IMR-90 (cell line): ENCODE measurements around the gene APIP. TPM values are rescaled to one million over a fixed set of nuclear protein-coding genes. Genes with fewer than 3 reads are reported as not detected.

Experiments
- ATAC-seq: fragments of 200-7000 bp; cut with Tn5 transposase; 2 replicates; pipeline ENCODE4 v1.9.1; 2020; ENCODE audit warnings: low read depth, mild to moderate bottlenecking, moderate library complexity
- BruUV-seq: library from RNA; stranded (reverse); fragments of 400-500 nt; replicated peaks from 2 replicates; lab custom pipeline; 2021; lab: Mats Ljungman, UMichigan
- CTCF ChIA-PET: fragments of 300-600 bp; formaldehyde crosslinking; extraction: SDS; loops from one replicate; lab custom pipeline; 2021; ENCODE audit warnings: antibody characterized with exemption; lab: Yijun Ruan, JAX
- POLR2A ChIA-PET: fragments of 300-600 bp; sonication (Branson Sonifier 250); formaldehyde crosslinking; loops from one replicate; lab custom pipeline; 2022; ENCODE audit warnings: antibody characterized with exemption; ENCODE audit not compliant: unreplicated experiment; lab: Charles Lee
- DNase-seq: peaks from one replicate; pipeline ENCODE4 v3.0.0; 2013
- H2AFZ ChIP-seq: replicated peaks from 2 replicates; pipeline ENCODE3; 2013; ENCODE audit warnings: low read length, mild to moderate bottlenecking; ENCODE audit not compliant: poor library complexity
- H2AK5ac ChIP-seq: 2 replicates; pipeline ENCODE4 v1.6.1; 2013; ENCODE audit warnings: low read depth, low read length, inconsistent platforms
- H2AK9ac ChIP-seq: replicated peaks from 2 replicates; pipeline ENCODE3; 2013; ENCODE audit warnings: mild to moderate bottlenecking, low read depth, low read length, moderate library complexity; ENCODE audit not compliant: poor library complexity
- H2BK120ac ChIP-seq: 2 replicates; pipeline ENCODE4 v1.6.1; 2013; ENCODE audit warnings: low read depth, low read length, inconsistent platforms
- H2BK15ac ChIP-seq: 3 replicates; pipeline ENCODE4 v1.6.1; 2013; ENCODE audit warnings: low read depth, low read length, inconsistent platforms
- H2BK20ac ChIP-seq: 2 replicates; pipeline ENCODE4 v1.6.1; 2013; ENCODE audit warnings: low read depth, mild to moderate bottlenecking, inconsistent platforms, low read length, moderate library complexity
- H2BK5ac ChIP-seq: 2 replicates; pipeline ENCODE4 v1.6.1; 2013; ENCODE audit warnings: mild to moderate bottlenecking, low read depth, low read length, inconsistent platforms; ENCODE audit not compliant: poor library complexity, severe bottlenecking
- H3K14ac ChIP-seq: replicated peaks from 2 replicates; pipeline ENCODE4 v1.6.1; 2013; ENCODE audit warnings: low read depth, low read length, inconsistent platforms
- H3K18ac ChIP-seq: 2 replicates; pipeline ENCODE4 v1.6.1; 2013; ENCODE audit warnings: low read depth, low read length, control low read depth
- H3K23ac ChIP-seq: 2 replicates; pipeline ENCODE4 v1.6.1; 2013; ENCODE audit warnings: low read depth, low read length, inconsistent platforms
- H3K27ac ChIP-seq: 2 replicates; pipeline ENCODE4 v1.5.1; 2013; ENCODE audit warnings: mild to moderate bottlenecking, control low read depth, low read length; ENCODE audit not compliant: insufficient read depth
- H3K27me3 ChIP-seq: 2 replicates; pipeline ENCODE4 v1.6.1; 2013; ENCODE audit warnings: low read length; ENCODE audit not compliant: control insufficient read depth, insufficient read depth
- H3K36me3 ChIP-seq: 2 replicates; pipeline ENCODE4 v1.6.1; 2013; ENCODE audit warnings: low read length, mixed read lengths; ENCODE audit not compliant: control insufficient read depth, insufficient read depth
- H3K4ac ChIP-seq: 2 replicates; pipeline ENCODE4 v1.6.1; 2013; ENCODE audit warnings: low read depth, low read length, inconsistent platforms
- H3K4me1 ChIP-seq: 2 replicates; pipeline ENCODE4 v1.6.1; 2013; ENCODE audit warnings: low read length, mixed read lengths; ENCODE audit not compliant: control insufficient read depth, insufficient read depth
- H3K4me2 ChIP-seq: 2 replicates; pipeline ENCODE4 v1.6.1; 2013; ENCODE audit warnings: low read depth, mild to moderate bottlenecking, control low read depth, low read length, moderate library complexity
- H3K4me3 ChIP-seq: 2 replicates; pipeline ENCODE4 v1.5.1; 2013; ENCODE audit warnings: low read depth, mild to moderate bottlenecking, control low read depth, low read length, moderate library complexity; ENCODE audit not compliant: insufficient read depth
- H3K56ac ChIP-seq: 2 replicates; pipeline ENCODE4 v1.6.1; 2013; ENCODE audit warnings: low read length, inconsistent platforms; ENCODE audit not compliant: insufficient read depth; ENCODE audit errors: extremely low read depth
- H3K79me1 ChIP-seq, 2 experiments: 2 replicates each; pipeline ENCODE4 v1.6.1; 2013; ENCODE audit warnings: low read length in 2 of 2, inconsistent platforms in 1 of 2, low read depth in 1 of 2
- H3K9ac ChIP-seq: 2 replicates; pipeline ENCODE4 v1.6.1; 2013; ENCODE audit warnings: low read depth, low read length, control low read depth
- H3K9me1 ChIP-seq: 2 replicates; pipeline ENCODE4 v1.6.1; 2013; ENCODE audit warnings: low read length, inconsistent platforms; ENCODE audit not compliant: insufficient read depth
- H3K9me3 ChIP-seq: 2 replicates; pipeline ENCODE4 v1.6.1; 2013; ENCODE audit warnings: low read length; ENCODE audit not compliant: control insufficient read depth, insufficient read depth
- H4K20me1 ChIP-seq: 2 replicates; pipeline ENCODE4 v1.6.1; 2013; ENCODE audit warnings: low read length, inconsistent platforms; ENCODE audit not compliant: insufficient read depth
- H4K5ac ChIP-seq: 2 replicates; pipeline ENCODE4 v1.6.1; 2013; ENCODE audit warnings: mild to moderate bottlenecking, low read depth, low read length, control low read depth
- H4K8ac ChIP-seq, 2 experiments: 2 replicates each; pipeline ENCODE4 v1.6.1; 2013; ENCODE audit warnings: low read depth in 2 of 2, low read length in 2 of 2, control low read depth in 1 of 2, inconsistent platforms in 1 of 2
- H4K91ac ChIP-seq: 2 replicates; pipeline ENCODE4 v1.6.1; 2013; ENCODE audit warnings: low read depth, low read length, inconsistent platforms; ENCODE audit not compliant: insufficient read depth
- CEBPB ChIP-seq: IDR thresholded peaks from 2 replicates; pipeline ENCODE4 v1.6.1; 2012; ENCODE audit warnings: low read depth, low read length, improper control_type of control experiment
- CTCF ChIP-seq: conservative IDR thresholded peaks from 2 replicates; pipeline ENCODE4 v1.5.1; 2012; ENCODE audit warnings: mild to moderate bottlenecking, low read depth, low read length, improper control_type of control experiment
- MAZ ChIP-seq: IDR thresholded peaks from 2 replicates; pipeline ENCODE4 v1.6.1; 2012; ENCODE audit warnings: low read depth, mild to moderate bottlenecking, low read length, improper control_type of control experiment, moderate library complexity, borderline replicate concordance
- MXI1 ChIP-seq: IDR thresholded peaks from 2 replicates; pipeline ENCODE4 v1.6.1; 2012; ENCODE audit warnings: low read depth, mild to moderate bottlenecking, low read length, moderate library complexity, borderline replicate concordance
- NFE2L2 ChIP-seq: fragments of 150-350 bp; IDR thresholded peaks from 2 replicates; pipeline ENCODE4 v1.6.1; 2016; ENCODE audit warnings: low read depth, mild to moderate bottlenecking, low read length
- RAD21 ChIP-seq: IDR thresholded peaks from 2 replicates; pipeline ENCODE4 v1.6.1; 2012; ENCODE audit warnings: low read length, improper control_type of control experiment
- RCOR1 ChIP-seq: IDR thresholded peaks from 2 replicates; pipeline ENCODE4 v1.6.1; 2012; ENCODE audit warnings: mild to moderate bottlenecking, low read length, improper control_type of control experiment; ENCODE audit not compliant: insufficient replicate concordance
- SMC3 ChIP-seq: fragments of 150-350 bp; IDR thresholded peaks from 2 replicates; pipeline ENCODE4 v1.6.1; 2016; ENCODE audit warnings: low read depth, mild to moderate bottlenecking, antibody characterized with exemption, low read length, moderate library complexity
- USF2 ChIP-seq: fragments of 150-350 bp; IDR thresholded peaks from 2 replicates; pipeline ENCODE4 v1.6.1; 2017; ENCODE audit warnings: mild to moderate bottlenecking, antibody characterized with exemption, low read length, low read depth
- WGBS, 2 experiments: methylation state at CpG; one replicate each; pipeline versions ENCODE4 v1.1.5 to v1.1.7; 2013; ENCODE audit warnings: missing lambda C conversion rate in 2 of 2; ENCODE audit not compliant: insufficient read length in 1 of 2; ENCODE audit errors: extremely low coverage in 2 of 2; 5-methylcytosine and 5-hydroxymethylcytosine counted together
- dilution Hi-C: fragments of 300-500 bp; cut with HindIII; formaldehyde crosslinking; loops from one replicate; pipeline ENCODE4 v1.14.3; 2018; ENCODE audit warnings: low sequenced_read_pairs; ENCODE audit not compliant: unreplicated experiment
- in situ Hi-C: fragments of 300-500 bp; cut with MboI; formaldehyde crosslinking; loops from 3 replicates; pipeline ENCODE4 v1.14.3; 2019; ENCODE audit warnings: low sequenced_read_pairs, inconsistent platforms, mixed read lengths
- intact Hi-C: fragments of 100-400 bp; cut with micrococcal nuclease; formaldehyde crosslinking; loops from 2 replicates; pipeline ENCODE4 v1.10.0; 2022
- polyA plus RNA-seq, 3 experiments: library from polyadenylated mRNA; depleted of rRNA; stranded (reverse); fragments of >200 nt; gene quantifications; 2 replicates each; pipeline ENCODE4 v1.2.3, GENCODE V29; 2012; ENCODE audit warnings: low replicate concordance in 1 of 3
- total RNA-seq: library from RNA; depleted of rRNA; stranded (reverse); fragments of >200 nt; gene quantifications from 2 replicates; pipeline ENCODE4 v1.2.3, GENCODE V29; 2012

The APIP gene
- total and polyA plus RNA-seq, 2 of the 4 experiments (the other 2 are of a cell fraction): 9.9 to 16.6 TPM

- Histone ChIP-seq H2AK5ac (no peak overlapping the region), H2AK9ac (no peak overlapping the region), H2AFZ (no peak overlapping the region), H3K79me1 (no peaks in the 10 kb centered on the region), H3K18ac (no peak overlapping the region), H3K9me1 (no peaks in the 10 kb centered on the region), H3K9ac (no peak overlapping the region), H3K23ac (no peak overlapping the region), H4K5ac (no peak overlapping the region), H3K14ac (no peak overlapping the region), H3K4me1 (no peaks in the 10 kb centered on the region), H3K36me3 (no peaks in the 10 kb centered on the region), H3K4ac (no peak overlapping the region), H4K91ac (no peak overlapping the region), H3K27ac (no peak overlapping the region), H3K9me3 (no peaks in the 10 kb centered on the region), H3K56ac (no peak overlapping the region), H3K4me3 (no peak overlapping the region), H2BK15ac (no peak overlapping the region), H4K20me1 (no peaks in the 10 kb centered on the region), H2BK20ac (no peak overlapping the region), H4K8ac (no peak overlapping the region), H2BK120ac (no peak overlapping the region), H3K4me2 (no peak overlapping the region), H3K27me3 (peaks cover 14% of the 10 kb centered on the region), H2BK5ac (no peak overlapping the region)
- dilution Hi-C loops: no loop called here
- BruUV-seq: no TSS peak
- no peak for ATAC-seq
- POLR2A ChIA-PET: no interaction called here
- WGBS, 2 experiments: no CpG with 5 or more reads among the region's 4 CpGs
- no peak for TF ChIP-seq CEBPB
- no peak for TF ChIP-seq MXI1
- TF ChIP-seq SMC3: no peak
- no peak for TF ChIP-seq MAZ
- no peak for TF ChIP-seq CTCF
- no peak for TF ChIP-seq NFE2L2
- TF ChIP-seq RAD21: no peak
- no peak for TF ChIP-seq USF2
- no peak for TF ChIP-seq RCOR1
- DNase-seq: no peak
- intact Hi-C loops: no loop called here
- CTCF ChIA-PET: no interaction called here
- in situ Hi-C loops: no loop called here
Observed at GRCh38 chr11:34860518-34860917, 55.7 kb downstream of the APIP start.
